ENCODE results near the gene PWWP2A. TPM values are rescaled to one million over a fixed set of nuclear protein-coding genes. Genes with fewer than 3 reads are reported as not detected.

PWWP2A gene
- total RNA-seq, 1 experiment from 2014 or later, result 14.7 TPM

DNA sequence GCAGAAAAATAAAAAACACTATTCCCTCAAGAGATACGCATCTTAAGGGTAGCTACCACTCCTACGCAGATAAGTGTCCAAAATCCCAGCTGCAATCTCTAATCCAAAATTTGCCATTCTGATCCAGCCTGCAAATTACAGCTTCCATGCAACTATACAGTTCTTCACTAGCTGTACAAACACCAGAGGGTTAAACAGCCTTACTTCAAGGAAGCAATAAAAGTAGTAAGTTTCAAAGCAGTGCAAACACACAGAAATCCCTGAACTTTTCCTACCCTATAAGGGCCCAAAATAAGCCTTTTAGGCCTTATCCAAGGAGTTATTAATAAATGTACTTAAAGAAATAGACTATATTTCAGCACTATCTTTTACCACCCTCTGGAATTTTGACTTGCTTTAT is 39.5 kb downstream of the PWWP2A start:
- RAD21 ChIA-PET (ENCODE audit: low non-redundant PET in 1 of 2, low total read pairs in 2 of 2, uncharacterized antibody in 2 of 2, unreplicated experiment in 2 of 2), result no interaction called here
- Histone ChIP-seq H3K36me3 (ENCODE audit: control insufficient read depth in 1 of 2, insufficient read depth in 2 of 2, low read length in 2 of 2) (no peaks in the 10 kb centered on the region), H3K4me1 (ENCODE audit: control insufficient read depth in 1 of 2, insufficient read depth in 2 of 2, low read length in 2 of 2) (peaks cover 0 to 12% of the 10 kb centered on the region in 2 experiments; a peak in 2 of 4 replicates), H3K4me2 (ENCODE audit: low read length) (no peak overlapping the region), H3K27ac (ENCODE audit: low read depth, low read length) (no peak overlapping the region), H3K9me2 (ENCODE audit: insufficient read depth) (no peaks in the 10 kb centered on the region), H2AFZ (ENCODE audit: low read depth, low read length, poor library complexity, severe bottlenecking) (no peak overlapping the region), H3K4me3 (replicated peaks in 1 of 2; ENCODE audit: low read depth in 1 of 2, low read length in 2 of 2) (no peak overlapping the region), H3K79me2 (ENCODE audit: insufficient read depth, low read length) (no peaks in the 10 kb centered on the region), H3K27me3 (ENCODE audit: insufficient read depth, low read length) (no peaks in the 10 kb centered on the region), H3K9me3 (ENCODE audit: control insufficient read depth in 1 of 2, insufficient read depth in 1 of 2, low read depth in 1 of 2, low read length in 2 of 2) (no peaks in the 10 kb centered on the region), H4K20me1 (ENCODE audit: insufficient read depth) (no peaks in the 10 kb centered on the region), H3K9ac (ENCODE audit: low read length) (no peak overlapping the region)
- DNase-seq (ENCODE audit: low read depth, low spot score) (no peak), ATAC-seq (no peak)
- no TSS peak for BruUV-seq (replicated peaks)
- CTCF ChIA-PET, result interaction anchor here (1.0 to 3.1 kb wide), 4 partner anchors 10 to 313 kb away, joined by 3 to 34 read pairs (median 18); no protein-coding TSS in a partner anchor
- TF ChIP-seq, protein P1, sequence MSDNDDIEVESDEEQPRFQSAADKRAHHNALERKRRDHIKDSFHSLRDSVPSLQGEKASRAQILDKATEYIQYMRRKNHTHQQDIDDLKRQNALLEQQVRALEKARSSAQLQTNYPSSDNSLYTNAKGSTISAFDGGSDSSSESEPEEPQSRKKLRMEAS (IDR thresholded peaks at IDR 0.05), result no peak
- no peak for TF ChIP-seq CTCF (IDR thresholded peaks at IDR 0.05 in 2 of 3, conservative IDR thresholded peaks at IDR 0.05 in 1 of 3; ENCODE audit: borderline replicate concordance in 1 of 3, insufficient read depth in 1 of 3, low read depth in 2 of 3, low read length in 2 of 3)
- POLR2A ChIA-PET, result no interaction called here
- intact Hi-C loops (cut with micrococcal nuclease), result loop anchor here (1.0 to 2.0 kb wide), 2 partner anchors 266 to 311 kb away; no protein-coding TSS in a partner anchor

GRCh38 chr5:160076997-160077396 is 42.3 kb downstream of the PWWP2A start:
- no peak overlapping the region for H2AFZ ChIP-seq (ENCODE audit: low read depth, low read length, poor library complexity, severe bottlenecking)
- TF ChIP-seq JUND (IDR thresholded peaks at IDR 0.05), result no peak
- TF ChIP-seq TCF7L2 (IDR thresholded peaks at IDR 0.05; ENCODE audit: borderline replicate concordance, extremely low read depth, insufficient read depth, insufficient read length), result no peak
- no peak for TF ChIP-seq ELF1 (IDR thresholded peaks at IDR 0.05; ENCODE audit: borderline replicate concordance, low read depth)
- TF ChIP-seq YY1 (IDR thresholded peaks at IDR 0.05; ENCODE audit: extremely low read depth, insufficient replicate concordance, low read depth, low read length), result no peak
- TF ChIP-seq ZNF274 (IDR thresholded peaks at IDR 0.05; ENCODE audit: low read depth, low read length), result no peak
- TF ChIP-seq EZH2phosphoT487 (IDR thresholded peaks at IDR 0.05; ENCODE audit: borderline replicate concordance), result no peak
- ChIA-PET CTCF (no interaction called here), RAD21 (ENCODE audit: low non-redundant PET in 1 of 2, low total read pairs in 2 of 2, uncharacterized antibody in 2 of 2, unreplicated experiment in 2 of 2) (no interaction called here), POLR2A (no interaction called here)
- DNase-seq (ENCODE audit: low read depth, low spot score), result no peak
- H3K27me3 ChIP-seq (ENCODE audit: insufficient read depth, low read length), result no peaks in the 10 kb centered on the region
- no TSS peak for BruUV-seq (replicated peaks)
- no peaks in the 10 kb centered on the region for H3K9me2 ChIP-seq (ENCODE audit: insufficient read depth)
- no peak for ATAC-seq
- no peak overlapping the region for H3K4me2 ChIP-seq (ENCODE audit: low read length)
- H4K20me1 ChIP-seq (ENCODE audit: insufficient read depth), result no peaks in the 10 kb centered on the region
- no peak overlapping the region for H3K27ac ChIP-seq (ENCODE audit: low read depth, low read length)
- H3K36me3 ChIP-seq (ENCODE audit: control insufficient read depth in 1 of 2, insufficient read depth in 2 of 2, low read length in 2 of 2), result no peaks in the 10 kb centered on the region
- no peaks in the 10 kb centered on the region for H3K9me3 ChIP-seq (ENCODE audit: control insufficient read depth in 1 of 2, insufficient read depth in 1 of 2, low read depth in 1 of 2, low read length in 2 of 2)
- intact Hi-C loops (cut with micrococcal nuclease), result no loop called here
- no peaks in the 10 kb centered on the region for H3K4me1 ChIP-seq (ENCODE audit: control insufficient read depth in 1 of 2, insufficient read depth in 2 of 2, low read length in 2 of 2)
- H3K4me3 ChIP-seq (replicated peaks in 1 of 2; ENCODE audit: low read depth in 1 of 2, low read length in 2 of 2), result no peak overlapping the region
- H3K79me2 ChIP-seq (ENCODE audit: insufficient read depth, low read length), result no peaks in the 10 kb centered on the region
- no peak overlapping the region for H3K9ac ChIP-seq (ENCODE audit: low read length)

All from HCT116 (cell line).